Activated naive CD8-positive, alpha-beta T cell treated with anti-CD3 and anti-CD28 coated beads, Interleukin-2, amount 50 U/mL, for 24 hours (primary cell): ENCODE results near the gene BRI3.

Experiments used
- ATAC-seq: fragments of 150-1000 bp; cut with Tn5 transposase; one replicate; pipeline ENCODE4 v1.10.0; 2021
- DNase-seq: peaks from one replicate; pipeline ENCODE4 v3.0.0; 2021
- H3K27ac Mint-ChIP-seq: one replicate; pipeline ENCODE4 v1.8.0; 2021; ENCODE audit warnings: mild to moderate bottlenecking, mixed read lengths
- H3K27me3 Mint-ChIP-seq: one replicate; pipeline ENCODE4 v1.8.0; 2021; ENCODE audit warnings: mixed read lengths
- H3K36me3 Mint-ChIP-seq: one replicate; pipeline ENCODE4 v1.8.0; 2021; ENCODE audit warnings: low read depth, mixed read lengths
- H3K4me1 Mint-ChIP-seq: one replicate; pipeline ENCODE4 v1.8.0; 2021; ENCODE audit warnings: mixed read lengths
- H3K4me3 Mint-ChIP-seq: one replicate; pipeline ENCODE4 v1.8.0; 2021; ENCODE audit warnings: mild to moderate bottlenecking, moderate library complexity, mixed read lengths
- H3K9me3 Mint-ChIP-seq: one replicate; pipeline ENCODE4 v1.8.0; 2021; ENCODE audit warnings: mixed read lengths

Gene BRI3

GRCh38 chr7:98329100-98329790 lies 47.8 kb downstream of the BRI3 start:
- ATAC-seq (no peak), DNase-seq (no peak)
- no peak overlapping the region for H3K4me3 Mint-ChIP-seq
- no peak overlapping the region for H3K27ac Mint-ChIP-seq
- no peaks in the 10 kb centered on the region for H3K27me3 Mint-ChIP-seq
- H3K36me3 Mint-ChIP-seq = no peaks in the 10 kb centered on the region
- H3K4me1 Mint-ChIP-seq = no peaks in the 10 kb centered on the region
- no peaks in the 10 kb centered on the region for H3K9me3 Mint-ChIP-seq

DNA sequence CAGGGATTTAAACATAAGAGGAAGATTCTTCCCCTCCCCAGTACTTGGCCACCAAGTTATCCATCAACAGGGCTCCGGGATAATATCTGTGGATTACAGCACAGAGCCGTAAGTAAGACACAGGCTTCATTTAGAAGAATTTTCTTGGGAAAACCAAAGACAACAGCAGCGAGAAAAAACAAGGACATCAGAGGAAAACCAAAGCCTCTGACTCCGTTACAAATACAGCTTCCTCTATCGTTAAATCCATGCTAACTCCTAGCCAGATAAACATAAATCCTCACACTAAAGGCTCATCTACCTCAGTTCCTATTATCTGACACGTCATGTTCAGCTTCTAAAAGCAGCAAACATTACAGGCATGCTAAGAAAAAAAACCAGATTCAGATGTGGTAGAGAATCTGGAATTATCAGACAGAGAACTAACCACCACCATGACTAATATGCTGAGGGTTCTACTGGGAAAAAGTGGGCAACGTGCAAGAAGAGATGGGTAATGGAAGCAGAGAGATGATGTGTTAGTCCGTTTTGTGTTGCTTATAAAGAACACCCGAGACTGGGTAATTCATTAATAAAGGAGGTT lies 48.4 kb downstream of the BRI3 start:
- Mint-ChIP-seq H3K27ac (no peak overlapping the region), H3K27me3 (no peaks in the 10 kb centered on the region), H3K36me3 (no peaks in the 10 kb centered on the region), H3K9me3 (no peaks in the 10 kb centered on the region), H3K4me3 (no peak overlapping the region), H3K4me1 (no peaks in the 10 kb centered on the region)
- ATAC-seq = no peak
- no peak for DNase-seq

- ATAC-seq = no peak
- no peaks in the 10 kb centered on the region for H3K9me3 Mint-ChIP-seq
- no peak overlapping the region for H3K4me3 Mint-ChIP-seq
- no peaks in the 10 kb centered on the region for H3K36me3 Mint-ChIP-seq
- no peaks in the 10 kb centered on the region for H3K27me3 Mint-ChIP-seq
- no peak for DNase-seq
- no peak overlapping the region for H3K27ac Mint-ChIP-seq
- no peaks in the 10 kb centered on the region for H3K4me1 Mint-ChIP-seq
Measured at GRCh38 chr7:98330926-98331529, 49.5 kb downstream of the BRI3 start.

DNA sequence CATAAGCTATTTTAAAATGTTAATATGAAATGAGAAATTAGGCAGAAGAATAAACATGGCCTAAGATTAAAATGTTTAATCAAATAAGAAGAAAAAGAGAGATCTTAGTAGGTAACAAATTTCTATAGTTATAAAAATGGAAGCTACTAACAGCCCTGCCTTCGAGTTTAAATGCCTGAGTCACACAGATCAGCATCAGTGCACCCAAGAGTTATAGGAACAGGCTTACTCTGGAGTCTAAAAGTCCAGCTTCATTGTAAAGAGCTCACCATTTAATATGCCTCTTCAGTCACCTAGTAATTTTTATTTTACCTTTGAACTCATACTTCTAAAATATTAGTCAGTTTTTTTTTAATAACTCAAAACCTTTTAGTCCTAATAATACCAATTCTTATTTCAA lies 52.6 kb downstream of the BRI3 start:
- Mint-ChIP-seq H3K27me3 (no peaks in the 10 kb centered on the region), H3K9me3 (no peaks in the 10 kb centered on the region), H3K27ac (no peak overlapping the region), H3K4me1 (no peaks in the 10 kb centered on the region), H3K4me3 (no peak overlapping the region), H3K36me3 (no peaks in the 10 kb centered on the region)
- ATAC-seq (no peak), DNase-seq (no peak)

- Mint-ChIP-seq H3K4me1 (no peaks in the 10 kb centered on the region), H3K27ac (no peak overlapping the region), H3K36me3 (no peaks in the 10 kb centered on the region), H3K27me3 (no peaks in the 10 kb centered on the region), H3K4me3 (no peak overlapping the region), H3K9me3 (no peaks in the 10 kb centered on the region)
- ATAC-seq = no peak
- no peak for DNase-seq
Measured at GRCh38 chr7:98335411-98335977, 54.0 kb downstream of the BRI3 start.

DNA sequence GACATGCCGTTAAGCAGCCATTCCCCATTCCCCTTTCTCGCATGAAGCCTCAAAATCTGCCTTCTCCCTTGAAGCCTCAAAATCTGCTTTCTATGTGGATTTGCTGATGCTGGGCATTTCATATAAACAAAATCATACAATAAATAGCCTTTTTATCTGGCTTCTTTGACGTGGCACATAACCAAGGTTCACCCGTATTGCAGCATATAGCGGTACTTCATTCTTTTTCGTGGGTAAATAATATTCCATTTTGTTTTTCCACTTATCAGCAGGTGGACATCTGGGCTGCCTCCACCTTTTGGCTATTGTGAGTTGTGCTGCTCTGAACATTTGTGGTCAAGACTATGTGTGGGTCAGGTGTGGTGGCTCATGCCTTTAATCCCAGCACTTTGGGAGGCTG lies 57.0 kb downstream of the BRI3 start:
- Mint-ChIP-seq H3K9me3 (no peaks in the 10 kb centered on the region), H3K4me1 (no peaks in the 10 kb centered on the region), H3K27me3 (no peaks in the 10 kb centered on the region), H3K4me3 (no peak overlapping the region), H3K27ac (no peak overlapping the region), H3K36me3 (no peaks in the 10 kb centered on the region)
- DNase-seq = no peak
- no peak for ATAC-seq

DNA sequence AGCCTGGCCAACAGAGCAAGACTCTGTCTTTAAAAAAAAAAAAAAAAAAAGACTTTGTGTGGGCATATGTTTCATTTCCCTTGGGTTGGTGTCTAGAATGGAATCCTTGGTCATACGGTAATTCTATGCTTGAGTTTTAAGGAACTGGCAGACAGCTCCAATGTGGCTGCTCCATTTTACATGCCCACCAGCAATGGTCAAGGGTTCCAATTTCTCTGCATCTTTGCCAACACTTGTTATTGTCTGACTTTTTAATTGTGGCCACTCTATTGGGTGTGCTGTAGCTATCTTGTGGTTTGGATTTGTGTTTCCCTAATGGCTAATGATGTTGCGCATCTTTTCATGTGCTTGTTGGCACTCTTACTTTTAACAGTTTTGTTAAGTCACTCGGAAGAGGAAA lies 57.6 kb downstream of the BRI3 start:
- Mint-ChIP-seq H3K27ac (no peak overlapping the region), H3K4me3 (no peak overlapping the region), H3K36me3 (no peaks in the 10 kb centered on the region), H3K4me1 (no peaks in the 10 kb centered on the region), H3K27me3 (no peaks in the 10 kb centered on the region), H3K9me3 (no peaks in the 10 kb centered on the region)
- DNase-seq (no peak), ATAC-seq (no peak)

DNA sequence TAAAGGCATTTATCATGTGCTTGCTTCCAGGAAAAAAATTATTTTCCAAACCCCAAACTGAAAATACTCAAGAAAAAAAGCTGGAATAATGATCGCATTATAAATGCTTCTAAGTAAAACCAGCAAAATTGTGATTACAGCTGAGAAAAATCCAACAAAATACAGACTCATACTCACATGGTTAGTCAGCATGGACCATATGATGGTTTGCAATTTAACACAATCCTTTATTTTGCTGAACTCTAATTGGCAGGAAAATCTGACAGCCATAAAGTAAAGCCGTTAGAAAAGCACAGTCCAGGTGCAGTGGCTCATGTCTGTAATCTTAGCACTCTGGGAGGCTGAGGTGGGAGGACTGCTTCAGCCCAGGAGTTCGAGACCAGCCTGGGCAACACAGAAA lies 59.6 kb downstream of the BRI3 start:
- Mint-ChIP-seq H3K4me1 (no peaks in the 10 kb centered on the region), H3K4me3 (no peak overlapping the region), H3K27ac (no peak overlapping the region), H3K27me3 (no peaks in the 10 kb centered on the region), H3K9me3 (no peaks in the 10 kb centered on the region), H3K36me3 (no peaks in the 10 kb centered on the region)
- DNase-seq = no peak
- no peak for ATAC-seq
